ENCODE results near the gene PPP1R1B.

The PPP1R1B gene

GRCh38 chr17:39615434-39615833 lies 11.3 kb upstream of the PPP1R1B start:
- no peak for DNase-seq (ENCODE audit: low read depth, low spot score)

- no peak for DNase-seq (ENCODE audit: low read depth, low spot score)
These were observed 9.7 kb upstream of the PPP1R1B start for GRCh38 chr17:39617100-39617445.

- DNase-seq (ENCODE audit: low read depth, low spot score), result peak; percentile 16
These were observed 9.1 kb upstream of the PPP1R1B start for GRCh38 chr17:39617446-39618245.

- no peak for DNase-seq (ENCODE audit: low read depth, low spot score)
These were observed 8.4 kb upstream of the PPP1R1B start for GRCh38 chr17:39618246-39618913.

DNA sequence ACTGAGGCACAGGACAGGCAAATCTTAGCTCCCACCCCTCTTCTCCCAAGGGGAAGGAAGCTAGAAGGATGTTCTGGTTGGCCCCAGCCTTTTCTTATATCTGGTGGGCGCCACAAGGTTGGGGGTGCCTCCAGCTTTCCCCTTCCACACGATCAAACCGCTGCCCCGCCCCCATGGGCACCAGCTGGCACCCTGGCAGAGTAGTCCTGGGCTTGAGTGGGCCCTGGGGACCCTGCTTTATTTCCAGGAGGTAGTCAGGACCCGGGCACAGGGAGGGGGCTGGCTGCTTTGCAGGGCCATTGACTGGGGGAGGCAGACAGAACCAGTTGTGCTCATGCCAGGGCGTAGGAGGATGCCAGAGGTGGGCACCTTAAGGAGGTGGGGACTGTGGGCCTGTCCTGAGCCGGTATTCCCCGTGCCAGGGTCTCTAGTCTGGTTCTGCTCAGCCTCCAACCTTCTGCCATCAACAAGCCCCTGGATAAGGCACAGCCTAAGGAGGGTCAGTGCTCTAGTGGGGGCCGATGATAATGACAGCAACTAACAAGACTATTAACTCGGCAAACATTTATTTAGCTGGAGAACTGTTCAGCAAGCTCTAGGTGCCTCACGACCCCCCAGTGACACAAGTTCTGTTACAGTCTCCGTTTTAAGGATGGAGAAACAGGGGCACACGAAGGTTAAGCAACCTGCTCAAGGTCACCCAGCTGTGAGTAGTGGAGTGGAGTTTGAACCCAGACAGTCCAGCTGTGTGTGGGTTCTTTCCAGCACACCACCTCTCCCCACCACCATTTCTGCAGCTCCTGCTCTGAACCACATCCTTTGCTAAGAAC lies 7.6 kb upstream of the PPP1R1B start:
- no peak for DNase-seq (ENCODE audit: low read depth, low spot score)

DNA sequence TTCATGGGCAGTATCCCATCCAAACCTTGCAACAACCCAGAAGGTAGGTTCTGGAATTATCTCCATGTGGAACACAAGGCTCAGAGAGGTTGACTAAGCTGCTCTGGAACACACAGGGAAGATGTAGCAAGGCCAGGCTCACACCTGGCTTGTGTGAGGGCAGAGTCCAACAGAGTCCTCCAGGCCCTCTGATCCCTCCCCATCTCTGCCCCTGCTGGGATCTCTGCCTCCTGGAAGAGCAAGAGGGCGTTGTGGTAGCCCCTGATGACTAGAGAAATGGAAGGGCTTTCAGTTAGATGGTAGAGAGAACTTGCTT lies 7.0 kb upstream of the PPP1R1B start:
- DNase-seq (ENCODE audit: low read depth, low spot score), result no peak

- DNase-seq (ENCODE audit: low read depth, low spot score), result peak; percentile 73
These were observed 5.0 kb upstream of the PPP1R1B start for GRCh38 chr17:39621523-39622379.

DNA sequence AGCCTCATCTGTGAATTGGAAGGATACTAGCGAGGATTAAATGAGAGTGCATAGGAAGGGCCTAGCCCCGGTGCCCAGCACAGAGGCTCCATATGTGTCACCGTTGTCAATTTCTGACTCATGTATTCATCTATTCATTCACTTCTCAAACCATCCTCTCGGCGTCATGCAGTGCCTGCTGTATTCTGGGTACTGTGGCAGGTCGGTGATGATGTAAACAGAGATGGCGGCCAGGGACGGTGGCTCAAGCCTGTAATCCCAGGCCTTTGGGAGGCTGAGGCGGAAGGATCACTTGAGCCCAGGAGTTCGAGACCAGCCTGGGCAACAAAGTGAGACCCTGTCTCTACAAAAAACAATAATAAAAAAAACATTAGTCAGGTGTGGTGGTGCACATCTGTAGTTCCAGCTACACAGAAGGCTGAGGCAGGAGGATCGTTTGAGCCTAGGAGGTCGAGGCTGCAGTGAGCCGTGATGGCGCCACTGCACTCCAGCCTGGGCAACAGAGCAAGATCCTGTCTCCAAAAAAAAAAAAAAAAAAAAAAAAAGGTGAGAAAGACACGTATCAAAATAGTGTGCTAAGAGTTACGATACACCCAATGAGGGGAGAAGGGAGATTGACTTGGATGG lies 4.3 kb upstream of the PPP1R1B start:
- DNase-seq (ENCODE audit: low read depth, low spot score), result no peak

- DNase-seq (ENCODE audit: low read depth, low spot score), result peak; percentile 77
These were observed 3.3 kb upstream of the PPP1R1B start for GRCh38 chr17:39623356-39623950.

DNA sequence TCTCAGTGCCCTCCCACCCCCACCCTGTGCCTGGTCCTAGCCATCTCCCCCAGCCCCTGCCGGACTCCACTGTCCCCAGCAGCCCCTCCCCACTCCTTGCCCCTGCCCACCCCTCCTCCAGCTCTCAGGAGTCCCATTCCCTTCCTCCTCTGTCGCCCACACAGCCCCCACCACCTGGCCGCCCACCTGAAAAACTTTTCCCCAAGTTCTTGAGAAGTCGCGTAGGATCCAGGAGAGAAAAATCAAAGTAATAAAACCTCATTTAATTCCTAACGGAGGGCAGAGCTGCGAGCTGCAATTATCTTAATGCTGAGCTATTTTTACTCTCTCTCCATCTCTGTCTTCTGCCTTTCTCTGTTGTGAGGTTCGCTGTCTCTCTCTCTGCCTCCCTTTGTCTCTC lies 2.4 kb upstream of the PPP1R1B start:
- DNase-seq (ENCODE audit: low read depth, low spot score), result no peak

DNA sequence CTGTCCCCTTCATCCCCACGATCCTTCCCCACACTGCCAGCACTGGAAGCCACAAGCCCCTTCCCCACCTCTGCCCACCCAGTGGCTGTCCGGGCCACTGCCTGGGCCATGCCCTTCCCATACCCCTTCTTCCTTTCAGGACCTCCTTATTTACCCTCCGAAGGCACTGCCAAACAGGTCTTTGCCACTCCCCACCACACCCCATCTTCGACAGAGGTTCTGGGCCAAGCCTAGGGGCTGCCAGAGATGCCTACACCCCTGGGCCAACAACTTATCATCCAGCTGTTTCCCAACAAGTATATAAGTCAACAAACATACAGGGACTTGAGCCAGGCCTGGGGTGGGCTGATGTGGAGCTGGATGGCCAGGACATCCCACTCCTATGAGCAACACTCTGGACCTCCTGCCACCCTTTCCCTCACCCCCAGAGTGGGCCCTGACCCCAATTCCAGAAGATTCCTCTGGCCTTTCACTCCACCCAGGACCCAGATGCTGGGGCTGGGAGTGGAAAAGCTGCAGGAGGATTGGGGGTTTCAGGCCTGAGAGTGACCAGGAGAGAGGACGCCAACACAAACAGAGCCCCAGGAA lies 1.5 kb upstream of the PPP1R1B start:
- DNase-seq (ENCODE audit: low read depth, low spot score), result no peak

- no peak for DNase-seq (ENCODE audit: low read depth, low spot score)
These were observed 427 bp downstream of the PPP1R1B start for GRCh38 chr17:39627047-39627711.

- no peak for DNase-seq (ENCODE audit: low read depth, low spot score)
These were observed 1.2 kb downstream of the PPP1R1B start for GRCh38 chr17:39627712-39628516.

DNA sequence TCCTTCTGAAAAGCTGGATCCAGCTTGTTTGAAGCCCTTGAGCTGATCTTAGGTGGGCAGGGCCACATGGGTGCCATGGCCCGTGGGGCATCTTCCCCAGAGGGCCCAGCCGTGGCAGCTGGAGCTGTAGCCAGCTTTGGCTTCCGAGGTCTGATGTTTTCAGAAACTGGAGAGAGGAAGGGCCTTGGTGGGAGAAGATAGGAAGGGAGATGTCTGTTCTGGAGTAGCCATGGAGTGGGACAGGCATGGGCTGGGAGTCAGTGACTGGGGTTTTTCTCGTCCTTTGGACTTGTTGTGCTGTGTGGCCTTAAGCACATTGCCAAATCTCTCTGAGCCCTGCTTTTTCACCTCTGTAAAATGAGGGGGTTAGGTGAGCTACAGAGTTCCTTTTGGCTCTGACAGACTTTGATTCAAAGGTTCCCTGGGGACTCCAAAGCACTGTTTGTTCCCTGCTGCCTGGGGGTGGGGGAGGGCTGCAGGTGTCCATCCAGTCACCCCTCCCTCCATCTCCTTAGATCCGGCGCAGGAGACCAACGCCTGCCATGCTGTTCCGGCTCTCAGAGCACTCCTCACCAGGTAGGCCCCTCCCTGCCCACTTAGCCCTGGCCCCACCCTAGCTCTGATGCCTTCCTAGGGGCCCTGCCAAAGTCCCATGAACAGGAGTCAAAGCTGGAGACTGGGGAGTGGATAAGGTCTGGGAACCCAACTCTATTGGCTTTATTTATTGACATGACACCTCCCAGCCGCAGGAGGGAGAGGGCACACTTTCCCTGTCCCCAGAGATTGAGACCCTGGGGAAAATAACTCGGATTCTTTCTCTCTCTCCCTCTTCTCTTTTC lies 2.1 kb downstream of the PPP1R1B start:
- no peak for DNase-seq (ENCODE audit: low read depth, low spot score)

DNA sequence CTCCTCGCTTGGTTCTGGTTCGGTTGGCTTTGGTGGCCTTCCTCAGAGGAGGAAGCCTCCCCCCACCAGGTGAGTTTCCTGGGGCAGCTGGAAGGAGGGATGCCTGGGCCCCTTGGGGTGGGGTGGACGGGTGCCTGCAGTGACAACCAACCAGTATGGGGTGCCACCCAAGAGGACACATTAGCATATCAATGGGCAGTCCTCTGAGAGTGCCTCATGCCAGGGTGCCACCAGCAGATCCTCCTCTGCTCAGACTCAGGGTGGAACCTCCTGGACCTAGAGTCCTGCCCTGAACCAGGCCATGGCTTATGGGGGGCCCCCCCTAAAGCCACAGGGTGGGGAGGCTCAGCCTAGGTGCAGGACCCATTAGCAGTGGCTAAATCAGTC lies 2.7 kb downstream of the PPP1R1B start:
- DNase-seq (ENCODE audit: low read depth, low spot score), result no peak

- DNase-seq (ENCODE audit: low read depth, low spot score), result no peak
These were observed 3.1 kb downstream of the PPP1R1B start for GRCh38 chr17:39629898-39630297.

DNA sequence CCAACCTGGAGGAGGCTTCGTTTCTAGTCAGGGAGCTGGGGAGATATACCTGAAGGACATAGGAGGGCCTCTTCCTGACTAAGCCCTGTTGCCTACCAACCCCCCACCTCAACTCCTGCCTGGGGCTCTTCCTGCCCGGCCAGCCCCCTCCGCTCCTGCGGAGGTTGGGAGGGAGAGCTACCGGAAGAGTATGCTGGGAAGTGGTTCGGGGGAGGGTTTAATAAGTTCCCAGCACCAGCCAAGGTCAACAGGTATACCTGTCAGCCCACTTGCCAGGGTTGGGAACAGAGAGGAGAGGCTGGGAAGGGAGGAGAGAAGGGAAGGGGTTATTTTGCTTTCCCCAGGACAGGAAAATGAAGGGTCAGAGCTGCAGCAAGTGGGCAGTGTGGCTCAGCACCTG lies 4.7 kb downstream of the PPP1R1B start:
- DNase-seq (ENCODE audit: low read depth, low spot score), result no peak

Measured in activated naive CD8-positive, alpha-beta T cell treated with anti-CD3 and anti-CD28 coated beads, Interleukin-2, amount 50 U/mL, for 16 hours (primary cell).